Neural cell (in vitro differentiated cells): ENCODE measurements around the gene DCAF7.

Source experiments
- EP300 ChIP-seq: fragments of 450-650 bp; conservative IDR thresholded peaks from 2 replicates; pipeline ENCODE4 v1.6.1; 2014; ENCODE audit warnings: antibody characterized with exemption, mild to moderate bottlenecking, moderate library complexity; ENCODE audit not compliant: poor library complexity, severe bottlenecking
- EZH2 ChIP-seq: fragments of 200-600, 300-800 bp; shearing (Covaris generic), sonication (generic); IDR thresholded peaks from 2 replicates; pipeline ENCODE4 v1.6.1; 2014; ENCODE audit warnings: antibody characterized with exemption, low read length, borderline replicate concordance, mild to moderate bottlenecking; ENCODE audit not compliant: insufficient read depth, poor library complexity, severe bottlenecking
- MXI1 ChIP-seq: fragments of 450-650 bp; conservative IDR thresholded peaks from 2 replicates; pipeline ENCODE4 v1.6.1; 2014; ENCODE audit warnings: antibody characterized with exemption, mild to moderate bottlenecking; ENCODE audit not compliant: poor library complexity, severe bottlenecking
- POLR2AphosphoS5 ChIP-seq: IDR thresholded peaks from 2 replicates; pipeline ENCODE4 v1.6.1; 2012
- RAD21 ChIP-seq: fragments of 450-650 bp; conservative IDR thresholded peaks from 2 replicates; pipeline ENCODE4 v1.6.1; 2014; ENCODE audit warnings: antibody characterized with exemption, mild to moderate bottlenecking, moderate library complexity
- TAF1 ChIP-seq: IDR thresholded peaks from 2 replicates; pipeline ENCODE4 v1.6.1; 2012; ENCODE audit warnings: low read depth
- TF ChIP-seq, protein P1 (sequence below): fragments of 450-650 bp; IDR thresholded peaks from 2 replicates; pipeline ENCODE4 v1.5.1; 2014; ENCODE audit warnings: antibody characterized with exemption, mild to moderate bottlenecking, moderate library complexity; ENCODE audit not compliant: poor library complexity, severe bottlenecking
- TF ChIP-seq, protein P2 (sequence below): IDR thresholded peaks from 2 replicates; pipeline ENCODE4 v1.6.1; 2012; ENCODE audit warnings: borderline replicate concordance

DNA sequence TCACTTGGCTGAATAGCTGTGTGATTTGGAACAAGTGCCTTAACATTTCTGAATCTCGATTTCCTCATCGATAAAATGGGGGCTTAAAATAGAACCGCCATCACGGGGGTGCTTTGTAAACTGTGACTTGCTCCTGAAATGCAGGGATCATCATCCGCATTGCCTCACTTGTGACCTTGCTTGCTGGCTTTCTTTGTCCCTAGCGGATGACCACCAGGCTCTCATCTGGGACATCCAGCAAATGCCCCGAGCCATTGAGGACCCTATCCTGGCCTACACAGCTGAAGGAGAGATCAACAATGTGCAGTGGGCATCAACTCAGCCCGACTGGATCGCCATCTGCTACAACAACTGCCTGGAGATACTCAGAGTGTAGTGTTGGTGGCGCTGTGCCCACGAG lies 38.5 kb downstream of the DCAF7 start:
- TF ChIP-seq, protein P1, sequence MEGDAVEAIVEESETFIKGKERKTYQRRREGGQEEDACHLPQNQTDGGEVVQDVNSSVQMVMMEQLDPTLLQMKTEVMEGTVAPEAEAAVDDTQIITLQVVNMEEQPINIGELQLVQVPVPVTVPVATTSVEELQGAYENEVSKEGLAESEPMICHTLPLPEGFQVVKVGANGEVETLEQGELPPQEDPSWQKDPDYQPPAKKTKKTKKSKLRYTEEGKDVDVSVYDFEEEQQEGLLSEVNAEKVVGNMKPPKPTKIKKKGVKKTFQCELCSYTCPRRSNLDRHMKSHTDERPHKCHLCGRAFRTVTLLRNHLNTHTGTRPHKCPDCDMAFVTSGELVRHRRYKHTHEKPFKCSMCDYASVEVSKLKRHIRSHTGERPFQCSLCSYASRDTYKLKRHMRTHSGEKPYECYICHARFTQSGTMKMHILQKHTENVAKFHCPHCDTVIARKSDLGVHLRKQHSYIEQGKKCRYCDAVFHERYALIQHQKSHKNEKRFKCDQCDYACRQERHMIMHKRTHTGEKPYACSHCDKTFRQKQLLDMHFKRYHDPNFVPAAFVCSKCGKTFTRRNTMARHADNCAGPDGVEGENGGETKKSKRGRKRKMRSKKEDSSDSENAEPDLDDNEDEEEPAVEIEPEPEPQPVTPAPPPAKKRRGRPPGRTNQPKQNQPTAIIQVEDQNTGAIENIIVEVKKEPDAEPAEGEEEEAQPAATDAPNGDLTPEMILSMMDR, result no peak
- TF ChIP-seq POLR2AphosphoS5 (no peak), EP300 (no peak), RAD21 (no peak), TAF1 (no peak), EZH2 (no peak), MXI1 (no peak)
- TF ChIP-seq, protein P2, sequence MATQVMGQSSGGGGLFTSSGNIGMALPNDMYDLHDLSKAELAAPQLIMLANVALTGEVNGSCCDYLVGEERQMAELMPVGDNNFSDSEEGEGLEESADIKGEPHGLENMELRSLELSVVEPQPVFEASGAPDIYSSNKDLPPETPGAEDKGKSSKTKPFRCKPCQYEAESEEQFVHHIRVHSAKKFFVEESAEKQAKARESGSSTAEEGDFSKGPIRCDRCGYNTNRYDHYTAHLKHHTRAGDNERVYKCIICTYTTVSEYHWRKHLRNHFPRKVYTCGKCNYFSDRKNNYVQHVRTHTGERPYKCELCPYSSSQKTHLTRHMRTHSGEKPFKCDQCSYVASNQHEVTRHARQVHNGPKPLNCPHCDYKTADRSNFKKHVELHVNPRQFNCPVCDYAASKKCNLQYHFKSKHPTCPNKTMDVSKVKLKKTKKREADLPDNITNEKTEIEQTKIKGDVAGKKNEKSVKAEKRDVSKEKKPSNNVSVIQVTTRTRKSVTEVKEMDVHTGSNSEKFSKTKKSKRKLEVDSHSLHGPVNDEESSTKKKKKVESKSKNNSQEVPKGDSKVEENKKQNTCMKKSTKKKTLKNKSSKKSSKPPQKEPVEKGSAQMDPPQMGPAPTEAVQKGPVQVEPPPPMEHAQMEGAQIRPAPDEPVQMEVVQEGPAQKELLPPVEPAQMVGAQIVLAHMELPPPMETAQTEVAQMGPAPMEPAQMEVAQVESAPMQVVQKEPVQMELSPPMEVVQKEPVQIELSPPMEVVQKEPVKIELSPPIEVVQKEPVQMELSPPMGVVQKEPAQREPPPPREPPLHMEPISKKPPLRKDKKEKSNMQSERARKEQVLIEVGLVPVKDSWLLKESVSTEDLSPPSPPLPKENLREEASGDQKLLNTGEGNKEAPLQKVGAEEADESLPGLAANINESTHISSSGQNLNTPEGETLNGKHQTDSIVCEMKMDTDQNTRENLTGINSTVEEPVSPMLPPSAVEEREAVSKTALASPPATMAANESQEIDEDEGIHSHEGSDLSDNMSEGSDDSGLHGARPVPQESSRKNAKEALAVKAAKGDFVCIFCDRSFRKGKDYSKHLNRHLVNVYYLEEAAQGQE, result no peak
